Inflammatory macrophage treated with lipopolysaccharide for 4 hours (primary cell): ENCODE measurements around the gene SMG6.
A peak's percentile ranks its signal among the peaks of the same experiment; 100 is the strongest.

ENCODE experiments used
- DNase-seq: peaks from one replicate; pipeline ENCODE4 v3.0.0-alpha.2; 2020

The SMG6 gene

GRCh38 chr17:2040942-2041560 is 262.5 kb downstream of the SMG6 start:
- no peak for DNase-seq

- DNase-seq = no peak
Measured at GRCh38 chr17:2040219-2040827, 263.3 kb downstream of the SMG6 start.

- no peak for DNase-seq
Measured at GRCh38 chr17:2037155-2037554, 266.4 kb downstream of the SMG6 start.

- no peak for DNase-seq
Measured at GRCh38 chr17:2035541-2036488, 267.8 kb downstream of the SMG6 start.

GRCh38 chr17:2034806-2035540 is 268.6 kb downstream of the SMG6 start:
- DNase-seq = no peak

GRCh38 chr17:2034157-2034556 is 269.4 kb downstream of the SMG6 start:
- no peak for DNase-seq

GRCh38 chr17:2033153-2033552 is 270.4 kb downstream of the SMG6 start:
- DNase-seq = no peak

GRCh38 chr17:2030779-2031163 is 272.8 kb downstream of the SMG6 start:
- no peak for DNase-seq

- peak; percentile 89 for DNase-seq
Measured at GRCh38 chr17:2029911-2030778, 273.4 kb downstream of the SMG6 start, which contains the start of gene DPH1. DPH1 (plus strand) TSS chr17:2030153; CDS start chr17:2030170, 17 bp downstream.

GRCh38 chr17:2028737-2029136 is 274.8 kb downstream of the SMG6 start:
- DNase-seq = no peak

GRCh38 chr17:2028234-2028614 is 275.4 kb downstream of the SMG6 start:
- no peak for DNase-seq

- no peak for DNase-seq
Measured at GRCh38 chr17:2027528-2028233, 275.9 kb downstream of the SMG6 start.

- DNase-seq = peak; percentile 57
Measured at GRCh38 chr17:2025622-2026309, 277.8 kb downstream of the SMG6 start.

- peak; percentile 39 for DNase-seq
Measured at GRCh38 chr17:2025220-2025621, 278.4 kb downstream of the SMG6 start, which contains the start of gene RTN4RL1. RTN4RL1 (minus strand) TSS chr17:2025334; CDS start chr17:2024865, 469 bp downstream.

- DNase-seq = no peak
Measured at GRCh38 chr17:2024572-2025219, 278.9 kb downstream of the SMG6 start.

GRCh38 chr17:2023692-2024571 is 279.7 kb downstream of the SMG6 start:
- peak; percentile 59 for DNase-seq

GRCh38 chr17:2023256-2023655 is 280.3 kb downstream of the SMG6 start:
- no peak for DNase-seq

- DNase-seq = no peak
Measured at GRCh38 chr17:2022647-2023240, 280.8 kb downstream of the SMG6 start.

GRCh38 chr17:2020721-2021120 is 282.9 kb downstream of the SMG6 start:
- DNase-seq = no peak
